HT1080 (cell line): ENCODE results near the gene NNAT. TPM values are rescaled to one million over a fixed set of nuclear protein-coding genes. Genes with fewer than 3 reads are reported as not detected.
"Not testable (repeated sequence)": the region's sequence is repeated elsewhere in the genome, so short reads cannot be mapped to it uniquely, and the experiment has no call there.

Experiments used
- DNase-seq: peaks from one replicate; pipeline ENCODE4 v3.0.0-alpha.2; 2015; ENCODE audit warnings: low read depth
- polyA plus RNA-seq, 2 experiments: library from polyadenylated mRNA; depleted of rRNA; stranded (reverse); fragments of >200 nt; gene quantifications; 2 replicates each; pipeline ENCODE4 v1.2.3, GENCODE V29; 2015
- total RNA-seq: library from RNA; depleted of rRNA; stranded (reverse); fragments of >200 nt; shearing (Covaris generic); gene quantifications from 2 replicates; pipeline ENCODE4 v1.2.3, GENCODE V29; 2014; rRNA removed

NNAT gene, protein sequence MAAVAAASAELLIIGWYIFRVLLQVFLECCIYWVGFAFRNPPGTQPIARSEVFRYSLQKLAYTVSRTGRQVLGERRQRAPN
- total RNA-seq = not detected in 2 replicates
- polyA plus RNA-seq (2015; cell fraction: cytosol; rRNA removed) = not detected in 2 replicates
- not detected in 2 replicates for polyA plus RNA-seq (2015; cell fraction: nucleus; rRNA removed)

DNA sequence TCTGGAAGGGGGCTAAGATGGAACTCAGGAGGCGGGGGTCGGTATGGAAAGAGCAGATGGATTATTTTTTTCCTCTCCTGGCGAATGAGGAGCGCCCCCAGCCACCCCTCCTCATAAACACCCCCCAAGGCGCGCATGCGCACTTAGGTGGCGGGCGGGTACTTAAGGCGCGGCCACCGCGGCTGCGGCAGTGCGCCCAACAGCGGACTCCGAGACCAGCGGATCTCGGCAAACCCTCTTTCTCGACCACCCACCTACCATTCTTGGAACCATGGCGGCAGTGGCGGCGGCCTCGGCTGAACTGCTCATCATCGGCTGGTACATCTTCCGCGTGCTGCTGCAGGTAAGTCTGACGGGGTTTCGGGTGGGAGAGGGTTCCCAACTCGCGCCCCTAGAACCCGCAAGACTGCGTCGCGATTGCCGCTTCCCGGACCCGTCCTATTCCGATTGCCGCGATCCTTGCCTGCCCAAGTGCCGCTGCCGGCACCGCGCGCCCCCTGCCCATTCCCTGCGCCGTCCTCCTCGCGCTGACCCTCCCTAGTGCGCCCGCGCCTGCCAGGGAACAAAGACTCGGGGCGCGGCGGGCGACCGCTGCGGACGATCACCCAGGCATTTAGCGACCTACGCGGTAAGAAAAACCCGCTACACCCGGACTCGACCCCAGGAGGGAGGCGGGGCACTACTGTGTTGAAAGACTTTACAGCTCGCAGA is at the start of gene NNAT:
TSS of gene NNAT (plus strand) at position 190 of the 711 bp plus-strand sequence. CDS start at position 272, 82 bp downstream.
- no peak for DNase-seq

DNA sequence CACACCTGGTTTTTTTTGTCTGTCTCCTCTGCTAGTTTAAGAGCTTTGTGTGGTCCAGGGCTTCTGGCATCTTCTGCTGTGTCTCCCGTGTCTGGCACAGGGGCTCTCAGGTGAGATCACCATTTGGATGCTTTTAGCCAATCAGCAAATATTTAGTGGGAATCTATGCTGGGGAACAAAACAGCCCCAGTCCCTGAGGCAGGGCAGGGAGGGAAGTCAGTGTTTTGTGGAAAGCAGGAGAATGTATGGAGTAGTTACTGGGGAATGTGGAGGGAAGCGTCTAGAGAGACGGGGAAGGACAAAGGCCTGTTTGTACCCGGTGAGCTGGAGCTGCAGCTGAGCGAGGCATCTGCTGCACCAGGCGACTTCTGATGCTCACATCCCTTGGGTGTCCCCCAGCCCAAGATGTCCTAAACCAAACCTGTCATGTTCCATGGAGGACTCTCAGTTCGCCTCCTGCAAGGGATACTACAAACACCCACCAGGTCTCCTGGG is 49.3 kb upstream of the NNAT start:
- no peak for DNase-seq

DNA sequence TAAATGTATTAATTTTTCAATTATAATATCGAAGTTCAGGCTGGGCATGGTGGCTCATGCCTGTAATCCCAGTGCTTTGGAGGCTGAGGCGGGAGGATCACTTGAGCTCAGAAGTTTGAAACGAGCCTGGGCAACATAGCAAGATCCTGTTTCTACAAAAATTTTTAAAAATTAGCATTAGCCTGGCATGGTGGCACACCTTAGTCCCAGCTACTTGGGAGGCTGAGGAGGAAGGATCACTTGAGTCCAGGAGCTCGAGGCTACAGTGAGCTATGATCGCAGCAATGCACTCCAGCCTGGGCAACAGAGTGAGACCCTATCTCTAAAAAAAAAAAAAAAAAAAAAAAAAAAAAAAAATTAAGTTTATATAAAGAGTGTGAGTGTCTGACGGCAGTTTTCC is 48.6 kb upstream of the NNAT start:
- DNase-seq = not testable (repeated sequence)

DNA sequence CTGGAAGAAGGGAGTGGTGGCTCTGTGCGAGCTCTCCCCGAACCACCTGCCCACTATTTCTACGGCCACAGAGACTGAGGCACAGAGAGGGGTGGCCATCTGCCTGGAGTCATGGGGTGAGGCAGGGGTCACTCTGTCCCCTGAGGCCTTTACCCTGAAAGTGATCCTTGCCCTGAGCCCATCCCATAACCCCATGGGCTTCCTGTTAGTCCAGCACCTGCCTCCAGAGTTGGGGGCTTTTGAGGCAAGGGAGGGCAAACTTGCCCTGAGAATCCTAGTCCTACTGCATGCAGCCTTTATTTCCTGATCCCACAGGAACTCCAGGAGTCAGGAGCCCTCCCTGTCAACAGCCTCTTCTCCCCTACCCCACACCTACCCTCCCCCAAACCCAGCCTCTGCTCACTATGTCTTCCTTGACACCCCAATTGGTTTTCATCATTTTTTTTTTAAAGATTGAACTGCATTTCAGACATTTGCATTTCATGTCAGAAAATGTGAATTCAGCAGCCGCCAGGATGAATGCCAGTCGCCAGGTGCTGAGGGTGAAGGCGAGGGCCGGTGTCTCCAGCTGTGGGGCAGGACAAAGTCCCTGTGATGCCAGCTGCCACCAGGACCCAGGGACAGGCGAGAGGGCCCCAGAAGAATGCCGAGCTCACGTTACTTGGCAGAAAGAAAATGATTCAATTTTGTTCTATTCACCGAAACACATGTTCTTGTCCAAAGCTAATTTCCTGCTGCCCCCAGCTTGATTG is 47.6 kb upstream of the NNAT start:
- DNase-seq = no peak

DNA sequence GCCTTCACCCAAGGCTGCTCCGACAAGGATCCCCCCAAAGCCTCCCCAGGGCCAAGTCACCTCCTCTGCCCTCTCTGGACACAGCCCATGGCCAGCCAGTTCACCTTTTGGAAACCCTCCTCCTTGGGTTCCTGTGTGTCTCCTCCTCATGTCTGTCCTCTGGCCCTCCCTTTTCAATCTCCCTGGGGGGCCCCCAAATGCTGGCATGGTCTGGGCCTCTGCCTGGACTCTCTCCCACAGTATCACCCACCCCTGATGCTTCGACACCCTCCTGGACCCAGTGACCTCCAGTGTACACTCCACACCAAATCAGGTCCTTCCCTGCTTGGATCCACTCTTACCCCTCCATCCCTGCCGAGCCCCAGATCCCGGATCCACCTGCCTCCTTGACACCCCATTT is 46.7 kb upstream of the NNAT start:
- DNase-seq = no peak

DNA sequence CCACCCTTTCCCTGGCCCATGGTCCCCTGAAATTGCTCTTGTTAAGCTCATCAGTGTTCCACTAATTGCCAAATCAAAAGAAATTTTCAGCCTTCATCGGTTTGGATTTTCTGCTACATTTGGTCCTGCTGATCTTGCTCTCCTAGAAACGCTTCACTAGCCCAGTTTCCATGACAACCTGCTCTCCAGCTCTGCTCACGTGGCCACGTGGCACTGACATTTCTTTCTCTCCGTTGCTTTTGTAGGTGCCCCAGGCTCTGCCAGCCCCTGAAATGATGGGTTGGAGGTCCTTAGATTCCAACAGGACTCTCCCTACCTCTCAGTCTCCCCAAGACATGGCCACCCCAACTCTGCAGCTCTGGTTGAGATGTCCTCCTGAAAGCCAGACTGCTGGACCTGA is 45.8 kb upstream of the NNAT start:
- DNase-seq = no peak

DNA sequence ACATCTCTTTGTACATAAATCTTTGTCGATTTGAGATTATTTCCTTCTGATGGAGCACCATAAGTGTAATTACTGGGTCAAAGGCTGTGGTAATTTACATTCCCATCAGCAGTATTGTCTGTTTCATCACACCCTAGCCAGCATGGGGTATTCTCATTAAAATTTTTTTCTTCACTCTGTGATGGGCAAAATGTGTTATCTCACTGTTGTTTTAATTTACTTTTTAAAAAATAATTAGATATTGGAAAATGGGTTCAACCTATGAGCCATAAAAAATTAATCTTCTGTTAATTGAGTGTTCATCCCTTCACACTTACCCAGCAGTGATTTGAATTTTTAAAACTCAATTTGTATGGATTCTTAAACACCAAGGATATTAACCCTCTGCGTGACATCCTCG is 44.0 kb upstream of the NNAT start:
- DNase-seq = no peak

DNA sequence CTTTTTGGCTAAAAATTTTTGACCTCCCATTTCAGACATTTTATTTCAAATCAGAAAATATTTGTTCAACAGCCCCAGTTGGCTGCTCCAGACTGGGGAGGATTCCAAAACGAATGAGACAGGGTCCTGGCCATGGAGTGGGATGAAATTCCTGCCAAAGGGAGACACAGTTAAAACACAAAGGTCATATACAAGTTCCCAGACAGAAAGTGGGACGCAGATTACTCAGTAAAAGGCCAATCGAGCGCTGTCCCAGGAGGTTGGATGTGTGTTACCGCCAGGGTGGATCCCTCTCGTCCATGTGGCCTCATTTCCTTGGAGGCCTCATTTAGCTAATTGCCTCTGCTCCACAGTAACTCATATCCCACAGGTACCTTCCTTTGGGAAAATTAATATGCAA is 41.8 kb upstream of the NNAT start:
- DNase-seq = no peak

DNA sequence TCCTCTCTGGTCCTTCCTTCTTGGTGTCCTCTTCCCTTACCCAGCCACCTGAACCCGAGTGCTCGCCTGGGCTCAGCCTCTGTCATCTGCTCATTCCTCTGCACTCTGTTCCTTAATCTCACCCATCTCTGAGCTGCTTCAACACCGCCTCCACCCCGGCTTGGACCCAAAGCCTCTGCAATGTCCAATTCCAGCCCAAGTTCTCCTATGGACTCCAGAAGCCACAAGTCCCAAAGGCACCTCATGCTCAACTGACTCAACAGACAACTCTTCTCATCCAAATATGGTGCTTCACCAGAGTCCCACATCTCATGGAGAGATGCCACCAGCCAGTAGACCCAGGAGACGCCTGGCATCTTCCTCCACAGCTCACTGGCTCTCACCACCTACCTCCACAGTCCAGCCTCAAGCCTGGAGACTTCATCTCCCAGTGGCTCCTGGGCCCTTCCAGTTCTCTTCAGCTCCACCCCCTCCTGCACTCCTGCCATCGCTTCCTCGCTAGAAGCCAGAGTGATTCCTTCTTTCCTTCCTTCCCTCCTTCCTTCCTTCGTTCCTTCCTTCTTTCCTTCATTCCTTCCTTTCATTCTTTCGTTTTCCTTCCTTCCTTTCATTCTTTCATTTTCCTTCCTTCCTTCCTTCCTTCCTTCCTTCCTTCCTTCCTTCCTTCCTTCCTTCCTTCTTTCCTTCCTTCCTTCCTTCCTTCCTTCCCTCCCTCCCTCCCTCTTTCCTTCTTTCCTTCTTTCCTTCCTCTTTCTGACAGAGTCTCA is 40.9 kb upstream of the NNAT start:
- no peak for DNase-seq

DNA sequence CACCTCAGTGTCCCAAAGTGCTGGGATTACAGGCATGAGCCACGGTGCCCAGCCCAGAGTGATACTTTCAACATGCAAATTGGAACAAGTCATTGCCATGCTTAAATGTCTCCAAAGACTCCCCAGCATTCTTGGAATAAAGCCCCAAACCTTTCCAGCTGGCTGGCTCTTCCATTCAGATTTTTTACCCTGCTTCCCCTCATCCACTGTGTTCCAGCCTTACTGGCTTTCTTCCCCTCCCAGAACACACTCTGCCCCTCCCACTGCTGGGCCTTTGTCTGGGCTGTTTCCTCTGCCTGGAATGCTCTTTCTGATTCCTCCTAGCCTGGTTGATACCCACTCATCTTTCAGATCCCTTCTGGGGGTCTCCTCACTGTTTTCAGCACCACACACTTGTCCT is 40.1 kb upstream of the NNAT start:
- no peak for DNase-seq

DNA sequence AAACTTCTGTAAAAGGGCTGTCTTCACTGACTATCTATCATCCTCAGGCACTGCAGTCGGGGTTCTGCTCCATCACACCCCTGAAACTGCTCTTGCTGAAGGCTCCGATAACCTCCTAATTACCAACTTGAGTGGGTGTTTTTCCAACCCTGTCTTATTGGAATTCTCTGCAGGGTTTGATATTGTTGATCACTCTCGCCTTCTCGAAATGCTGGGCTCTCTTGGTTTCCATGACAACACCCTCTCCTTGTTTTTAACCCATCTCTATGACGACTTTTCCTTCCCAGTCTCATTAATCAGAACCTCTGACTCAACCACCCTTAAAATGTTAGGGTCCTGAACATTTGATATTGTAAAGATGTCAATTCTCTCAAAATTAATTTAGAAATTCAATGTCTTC is 39.4 kb upstream of the NNAT start:
- no peak for DNase-seq

DNA sequence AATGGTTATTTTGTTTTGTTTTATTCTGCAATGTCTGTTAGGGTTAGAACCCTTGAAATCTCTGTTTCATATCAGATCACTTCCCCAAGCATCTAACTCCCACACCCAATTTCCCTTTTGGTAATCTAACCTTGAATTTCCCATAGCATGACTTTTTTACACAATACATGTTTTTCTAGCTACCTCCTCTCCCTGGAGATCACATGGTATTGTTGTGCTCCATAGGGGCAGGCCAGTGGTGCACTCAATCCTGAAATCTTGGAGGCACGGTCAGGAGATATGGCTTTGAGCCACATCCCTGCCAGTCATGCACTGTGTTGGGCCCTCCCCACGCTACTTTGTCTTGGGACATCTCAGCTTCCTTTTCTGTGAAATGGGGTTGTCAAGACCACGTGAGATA is 36.7 kb upstream of the NNAT start:
- DNase-seq = no peak

DNA sequence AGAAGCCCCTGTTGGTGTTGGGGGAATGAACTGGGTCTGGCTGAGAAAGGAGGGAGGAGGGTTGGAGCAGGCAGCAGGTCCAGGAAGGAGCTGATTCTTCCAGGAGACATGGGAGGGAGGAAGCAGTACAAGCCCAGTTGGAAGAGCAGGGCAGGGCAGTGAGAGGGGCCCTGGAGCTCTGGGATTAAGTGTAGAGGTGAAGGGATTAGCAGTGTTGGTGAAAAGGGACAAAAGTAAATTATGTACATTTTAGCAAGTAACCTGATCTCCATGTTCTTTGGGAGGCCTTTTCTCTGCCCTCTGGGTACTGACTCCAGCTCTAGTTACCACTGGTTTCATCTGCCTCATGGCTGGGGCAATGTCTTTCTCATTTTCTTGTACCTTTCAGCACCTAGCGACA is 34.8 kb upstream of the NNAT start:
- not testable (repeated sequence) for DNase-seq

DNA sequence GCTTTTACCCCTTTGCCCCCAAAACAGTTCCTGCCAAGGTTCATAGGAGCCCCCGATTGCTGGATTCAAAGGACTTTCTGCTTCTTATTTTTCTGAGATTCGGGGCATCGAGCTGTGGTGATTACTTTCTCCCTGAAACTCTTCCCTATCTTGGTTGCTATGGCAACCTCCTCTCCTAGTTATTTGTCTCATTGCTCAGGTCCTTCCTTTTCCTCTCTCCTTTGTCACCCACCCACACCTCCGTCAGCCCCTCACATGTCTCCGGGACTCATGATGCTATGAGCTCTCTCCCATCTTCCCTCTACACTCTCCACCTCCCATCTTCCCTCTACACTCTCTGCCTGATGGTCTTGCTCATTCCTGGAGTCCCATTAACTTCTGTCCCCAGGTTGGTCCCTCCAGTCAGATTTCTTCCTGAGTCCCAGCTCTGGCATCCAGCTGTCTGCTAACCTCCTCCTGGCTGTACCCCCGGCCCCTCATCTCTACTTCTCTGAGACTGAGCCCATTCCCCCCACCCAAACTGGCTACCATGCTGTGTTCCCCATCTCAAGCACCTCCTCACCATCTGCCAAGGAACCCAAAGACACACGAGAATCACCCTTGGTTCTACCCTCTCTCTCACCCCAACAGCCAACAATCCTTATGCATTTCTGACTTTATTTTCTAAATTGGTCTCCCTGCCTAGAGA is 30.2 kb upstream of the NNAT start:
- no peak for DNase-seq

DNA sequence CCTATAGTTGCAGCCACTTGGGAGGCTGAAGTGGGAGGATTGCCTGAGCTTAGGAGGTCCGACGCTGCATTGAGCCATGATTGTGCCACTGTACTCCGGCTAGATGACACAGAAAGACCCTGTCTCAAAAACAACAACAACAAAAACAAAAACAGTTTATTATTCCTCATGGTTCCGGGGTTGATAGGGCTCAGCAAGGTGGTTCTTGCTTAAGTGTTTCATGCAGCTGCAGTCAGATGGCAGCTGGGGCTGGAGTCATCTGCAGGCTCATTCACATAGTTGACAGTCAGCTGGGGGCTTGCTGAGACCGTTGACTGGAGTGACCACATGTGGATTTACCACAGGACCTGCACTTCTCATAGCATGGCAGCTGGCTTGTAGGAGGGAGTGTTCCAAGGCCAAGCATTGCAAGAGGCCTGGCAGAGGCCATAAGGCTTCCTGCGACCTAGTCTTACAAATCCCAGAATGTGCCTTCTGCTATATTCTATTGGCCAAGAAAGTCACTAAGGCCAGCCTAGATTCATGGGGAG is 28.9 kb upstream of the NNAT start:
- DNase-seq = no peak

DNA sequence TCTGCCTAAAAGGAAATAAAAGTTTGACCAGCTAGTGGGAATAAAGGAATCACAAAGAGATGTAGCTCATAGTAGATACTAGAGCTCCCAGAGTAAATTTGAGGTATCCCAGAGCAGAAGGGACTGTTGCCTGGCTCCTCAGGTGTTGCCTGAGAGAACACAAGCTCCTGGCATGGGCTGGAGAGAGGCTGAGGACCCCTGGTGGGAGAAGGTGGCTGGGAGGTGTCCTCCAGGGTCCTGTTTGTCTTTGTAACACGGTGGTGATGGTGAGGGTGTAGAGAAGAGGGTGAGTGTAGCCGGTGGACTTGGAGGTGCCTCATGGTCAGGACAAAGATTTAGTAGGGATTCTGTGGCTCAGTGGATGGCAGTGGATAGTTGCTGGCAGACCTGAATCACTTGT is 28.1 kb upstream of the NNAT start:
- DNase-seq = no peak

DNA sequence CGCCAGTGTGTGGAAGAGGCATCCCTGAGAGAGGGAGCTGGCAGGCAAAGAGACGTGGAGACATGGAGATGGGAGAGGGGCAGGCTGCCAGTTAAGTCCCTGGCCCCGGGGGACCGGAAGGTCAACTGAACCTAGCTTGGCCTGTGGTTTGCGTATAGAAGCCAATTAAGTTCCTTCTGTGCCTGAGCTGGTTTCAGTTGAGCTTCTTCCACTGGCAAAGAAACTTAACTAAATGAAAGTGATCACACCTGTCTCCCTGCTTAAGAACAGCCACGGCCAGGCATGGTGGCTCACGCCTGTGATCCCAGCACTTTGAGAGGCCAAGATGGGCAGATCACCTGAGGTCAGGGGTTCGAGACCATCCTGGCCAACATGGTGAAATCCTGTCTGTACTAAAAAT is 26.7 kb upstream of the NNAT start:
- DNase-seq = no peak

DNA sequence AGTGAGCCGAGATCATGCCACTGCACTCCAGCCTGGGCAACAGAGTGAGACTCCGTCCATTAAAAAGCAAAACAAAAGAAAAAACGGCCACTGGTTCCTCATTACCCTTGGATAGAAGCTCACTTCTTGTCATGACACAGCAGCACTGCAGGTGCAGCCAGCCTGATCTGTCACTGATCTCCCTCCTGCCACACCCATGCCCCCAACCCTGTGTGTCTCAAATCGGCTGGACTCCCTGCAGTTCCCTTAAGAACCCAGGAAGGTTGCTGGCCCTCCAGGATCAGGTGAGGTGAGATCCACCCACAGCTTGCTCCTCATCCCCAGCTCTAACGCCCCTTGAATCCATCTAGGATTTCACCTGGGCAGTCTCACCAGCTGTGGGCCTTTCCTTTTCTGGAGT is 26.3 kb upstream of the NNAT start:
- DNase-seq = no peak

DNA sequence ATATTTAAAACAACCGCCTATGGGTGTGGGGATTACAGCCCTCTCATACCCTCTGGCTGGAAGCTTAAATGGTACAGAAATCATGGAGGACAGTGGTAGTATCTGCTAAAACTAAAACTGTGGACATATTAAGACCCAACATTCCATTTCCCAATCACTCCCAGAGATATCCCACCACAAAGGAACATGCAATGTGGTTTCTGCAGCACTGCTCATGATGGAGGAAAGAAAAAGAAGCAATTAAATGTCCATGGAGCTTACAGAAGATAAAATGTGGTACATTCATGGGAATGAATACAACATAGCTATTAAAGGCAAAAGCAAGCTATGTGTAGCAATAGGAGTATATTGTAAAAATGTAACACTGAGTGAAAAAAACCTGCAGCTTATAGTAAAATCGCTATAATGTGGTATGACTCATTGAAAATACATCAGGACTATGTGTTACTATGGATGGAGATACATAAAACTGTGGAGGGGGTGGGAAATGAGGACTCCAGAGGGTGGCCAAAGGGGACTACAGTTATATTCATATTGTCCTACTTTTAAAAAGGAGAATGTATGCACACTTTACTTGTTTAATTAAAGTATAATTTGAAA is 22.9 kb upstream of the NNAT start:
- DNase-seq = no peak

DNA sequence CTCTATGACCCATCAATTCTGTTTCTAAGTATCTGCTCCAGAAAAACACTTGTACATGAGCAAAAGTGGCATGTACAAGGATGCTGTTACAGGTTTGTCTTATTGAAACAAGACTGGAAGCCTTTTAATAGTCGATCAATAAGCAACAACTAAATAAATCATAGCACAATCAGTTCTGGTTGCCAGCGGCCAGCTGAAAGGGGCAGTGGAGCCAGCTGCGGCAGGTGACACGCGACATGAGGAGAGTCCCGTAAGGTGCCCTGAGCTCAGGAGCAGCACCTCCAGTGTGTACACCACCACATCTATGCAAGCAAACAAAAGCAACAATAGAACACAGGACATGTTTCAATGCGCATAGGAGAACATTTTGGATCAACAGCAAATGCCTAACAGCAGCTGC is 20.7 kb upstream of the NNAT start:
- no peak for DNase-seq
